Activated effector memory CD4-positive, alpha-beta T cell treated with anti-CD3 and anti-CD28 coated beads, Interleukin-2, amount 50 U/mL, for 16 hours (primary cell): ENCODE measurements around the gene MX2.
"Not testable (repeated sequence)": the region's sequence is repeated elsewhere in the genome, so short reads cannot be mapped to it uniquely, and the experiment has no call there.

Experiments
- DNase-seq: peaks from one replicate; pipeline ENCODE4 v3.0.0-alpha.2; 2020

The MX2 gene

DNA sequence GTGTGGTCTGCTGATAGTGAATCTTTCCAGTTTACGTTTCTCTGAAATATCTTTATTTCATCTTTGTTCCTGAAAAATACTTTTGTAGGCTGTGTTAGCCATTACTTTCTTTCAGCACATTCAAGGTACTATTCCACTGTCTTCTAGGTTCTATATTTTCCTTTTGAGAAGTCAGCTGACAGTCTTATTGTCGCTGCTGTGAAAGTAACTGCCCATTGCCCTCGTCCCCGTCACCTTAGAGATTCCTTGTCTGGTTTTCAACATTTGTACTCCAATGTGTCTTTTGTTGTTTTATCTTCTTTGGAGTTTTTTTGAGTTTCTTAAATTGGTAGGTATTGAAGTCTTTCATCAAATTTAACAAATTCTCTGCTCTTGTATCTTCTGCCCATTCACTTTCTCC is 19.8 kb upstream of the MX2 start:
- DNase-seq, result no peak

DNA sequence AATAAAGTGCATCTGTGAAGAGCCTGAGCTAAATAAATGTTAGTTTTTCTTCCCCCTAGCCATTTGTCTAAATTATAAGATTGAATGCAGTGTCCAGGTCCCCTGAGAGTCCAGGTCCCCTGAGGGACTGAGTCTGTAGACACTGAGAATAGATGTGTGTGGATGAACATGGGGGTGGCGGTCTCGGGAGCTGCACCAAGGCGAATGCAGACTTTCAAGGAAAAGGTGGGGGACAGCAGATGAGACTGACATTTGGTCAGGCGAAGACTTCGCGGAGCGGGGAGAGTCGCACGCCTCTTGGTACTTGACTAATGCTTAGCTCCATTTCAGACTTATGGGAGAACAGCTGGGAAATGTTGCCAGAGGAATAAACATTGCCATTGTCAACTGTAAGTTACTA is 17.7 kb upstream of the MX2 start:
- DNase-seq, result no peak

DNA sequence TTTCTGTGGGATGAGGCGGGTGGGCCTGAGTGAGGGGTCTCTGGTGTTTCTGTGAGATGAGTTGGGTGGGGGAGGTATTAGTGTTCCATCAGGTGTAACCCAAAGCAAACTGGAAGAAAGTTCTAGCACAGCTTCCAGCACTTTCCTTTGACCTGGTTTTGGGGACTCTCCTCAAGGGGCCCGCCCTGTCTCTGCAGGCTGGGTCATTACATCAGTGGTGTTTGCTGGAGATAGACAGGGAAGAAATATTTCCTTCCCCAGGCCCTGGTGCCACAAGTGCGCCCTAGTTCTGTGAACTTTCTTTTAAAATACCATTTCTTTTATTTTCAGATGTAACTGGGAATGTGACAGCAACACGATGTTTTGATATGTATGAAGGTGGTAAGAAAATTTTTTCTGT is 16.5 kb upstream of the MX2 start:
- DNase-seq, result no peak

GRCh38 chr21:41345934-41346685 is 15.7 kb upstream of the MX2 start:
- DNase-seq, result no peak

DNA sequence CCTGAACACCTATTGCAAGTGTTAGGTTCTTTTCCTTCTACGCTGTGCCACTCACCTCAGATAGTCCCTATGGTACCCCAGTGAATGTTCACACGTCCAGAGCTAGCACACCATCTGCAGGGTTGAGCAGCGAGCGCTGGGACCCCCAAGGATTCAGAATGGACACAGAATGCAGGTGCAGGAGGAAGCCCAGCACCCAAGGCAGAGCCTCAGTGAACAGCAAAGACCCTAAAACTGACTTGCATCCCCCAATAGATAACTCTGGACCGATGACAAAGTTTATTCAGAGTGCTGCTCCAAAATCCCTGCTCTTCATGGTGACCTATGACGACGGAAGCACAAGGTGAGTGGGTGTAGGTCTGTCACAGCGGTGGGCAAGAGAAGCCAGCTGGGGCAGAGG is 15.1 kb upstream of the MX2 start:
- no peak for DNase-seq

- DNase-seq, result no peak
Measured at GRCh38 chr21:41348434-41348833, 13.4 kb upstream of the MX2 start.

- no peak for DNase-seq
Measured at GRCh38 chr21:41349126-41349525, 12.7 kb upstream of the MX2 start.

DNA sequence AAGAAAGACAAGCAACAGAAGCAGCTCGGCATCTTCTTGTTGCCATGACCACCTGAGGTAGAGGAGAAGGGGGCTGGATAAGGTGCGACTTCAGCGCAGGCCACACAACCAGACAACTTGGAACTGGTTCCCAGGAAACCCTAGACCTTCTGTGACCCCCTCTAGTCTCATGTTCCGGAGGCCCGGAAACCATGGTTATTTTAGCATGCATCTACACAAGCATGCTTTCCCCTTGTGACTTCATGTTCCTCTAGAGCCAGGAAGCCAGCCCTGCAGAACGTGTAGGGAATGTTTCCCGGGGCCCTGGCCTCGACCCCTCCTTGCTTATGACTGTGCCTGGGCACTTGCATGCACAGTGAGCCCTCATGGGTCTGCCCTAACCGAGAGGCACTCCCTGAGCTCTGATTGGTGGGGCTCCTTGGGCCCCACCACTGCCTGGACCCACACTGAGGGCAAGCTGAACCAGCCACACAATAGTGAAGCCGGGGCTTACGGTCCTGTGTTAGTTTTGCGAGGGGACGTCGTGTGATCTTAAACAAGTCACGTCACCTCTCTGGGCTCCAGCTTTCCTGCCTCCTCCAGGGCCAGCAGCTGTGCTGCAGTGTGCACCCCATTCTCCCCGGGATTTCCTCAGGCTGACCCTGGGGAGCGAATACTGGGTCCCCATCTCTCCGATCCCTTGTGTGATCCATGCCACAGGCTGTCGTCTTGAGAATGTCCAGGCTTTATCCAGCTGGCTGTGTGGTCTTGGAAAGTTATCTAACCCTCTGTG is 12.0 kb upstream of the MX2 start:
- DNase-seq, result no peak

DNA sequence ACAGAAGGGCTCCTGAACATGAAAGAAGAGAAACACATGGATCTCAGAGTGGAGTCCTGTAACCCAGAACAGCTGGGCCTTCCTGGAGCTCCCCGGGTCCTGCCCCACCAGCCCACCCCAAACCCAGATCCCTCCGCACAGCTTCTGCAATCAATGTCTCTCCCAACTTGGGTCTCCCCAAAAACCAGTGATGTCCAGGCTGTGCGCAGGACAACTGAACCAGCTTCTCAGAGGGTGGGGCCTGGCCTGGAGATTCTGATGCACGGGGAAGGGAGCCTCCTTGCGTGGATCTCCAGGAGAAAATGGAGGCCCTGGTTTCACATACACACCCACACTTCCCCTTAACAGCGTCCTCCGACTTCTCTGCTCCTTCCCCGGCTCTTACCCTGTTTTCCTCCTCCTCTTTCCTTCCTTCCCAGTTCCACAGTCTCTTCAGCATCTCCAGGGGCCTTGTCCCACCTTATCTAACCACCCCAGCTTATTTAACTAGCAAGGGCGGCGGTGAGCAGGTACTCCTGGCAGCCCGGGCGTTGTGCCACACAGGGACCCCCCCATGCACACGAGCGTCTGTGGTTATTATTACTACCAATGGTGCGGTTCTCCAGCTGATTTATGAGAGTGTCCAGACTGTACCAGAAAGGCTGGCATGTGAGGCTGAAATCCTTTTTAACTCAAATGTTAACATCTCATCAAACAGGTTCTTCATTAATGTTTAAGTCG is 11.2 kb upstream of the MX2 start:
- no peak for DNase-seq

- no peak for DNase-seq
Measured at GRCh38 chr21:41357546-41357945, 4.3 kb upstream of the MX2 start.

- no peak for DNase-seq
Measured at GRCh38 chr21:41358193-41359166, 3.3 kb upstream of the MX2 start.

DNA sequence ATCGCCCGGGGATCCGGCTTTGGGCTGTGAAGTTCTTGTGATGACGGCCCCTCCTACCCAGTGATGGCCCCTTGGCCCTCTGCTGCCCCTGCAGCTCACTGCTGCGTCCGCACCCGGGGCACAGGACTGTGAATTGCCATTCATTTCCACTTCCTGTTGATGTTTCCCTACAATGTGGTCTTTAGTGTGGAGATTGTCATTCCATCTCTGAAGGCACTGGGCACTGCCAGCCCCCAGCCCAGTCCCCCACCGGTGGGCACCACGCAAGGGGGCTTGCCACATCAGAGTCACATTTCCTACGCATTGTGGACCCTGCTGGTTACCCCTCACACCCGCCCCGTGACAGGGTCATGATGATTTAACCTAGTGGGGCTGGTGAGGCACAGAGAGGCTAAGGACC is 2.5 kb upstream of the MX2 start:
- DNase-seq, result peak; percentile 60

DNA sequence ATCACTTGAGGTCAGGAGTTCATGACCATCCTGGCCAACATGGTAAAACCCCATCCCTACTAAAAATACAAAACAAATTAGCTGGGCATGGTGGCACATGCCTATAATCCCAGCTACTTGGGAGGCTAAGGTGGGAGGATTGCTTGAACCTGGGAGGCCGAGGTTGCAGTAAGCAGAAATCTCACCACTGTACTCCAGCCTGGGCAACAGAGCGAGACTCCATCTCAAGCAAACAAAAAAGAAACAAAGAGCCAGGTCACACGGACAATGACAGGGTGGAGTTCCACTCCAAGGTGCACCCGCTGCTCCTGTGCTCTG is 2.1 kb upstream of the MX2 start:
- not testable (repeated sequence) for DNase-seq

GRCh38 chr21:41360072-41360821 is 1.6 kb upstream of the MX2 start:
- DNase-seq, result peak; percentile 62

GRCh38 chr21:41361053-41361785 is 608 bp upstream of the MX2 start:
- peak; percentile 60 for DNase-seq

- DNase-seq, result no peak
Measured at GRCh38 chr21:41362605-41363369, 960 bp downstream of the MX2 start.

DNA sequence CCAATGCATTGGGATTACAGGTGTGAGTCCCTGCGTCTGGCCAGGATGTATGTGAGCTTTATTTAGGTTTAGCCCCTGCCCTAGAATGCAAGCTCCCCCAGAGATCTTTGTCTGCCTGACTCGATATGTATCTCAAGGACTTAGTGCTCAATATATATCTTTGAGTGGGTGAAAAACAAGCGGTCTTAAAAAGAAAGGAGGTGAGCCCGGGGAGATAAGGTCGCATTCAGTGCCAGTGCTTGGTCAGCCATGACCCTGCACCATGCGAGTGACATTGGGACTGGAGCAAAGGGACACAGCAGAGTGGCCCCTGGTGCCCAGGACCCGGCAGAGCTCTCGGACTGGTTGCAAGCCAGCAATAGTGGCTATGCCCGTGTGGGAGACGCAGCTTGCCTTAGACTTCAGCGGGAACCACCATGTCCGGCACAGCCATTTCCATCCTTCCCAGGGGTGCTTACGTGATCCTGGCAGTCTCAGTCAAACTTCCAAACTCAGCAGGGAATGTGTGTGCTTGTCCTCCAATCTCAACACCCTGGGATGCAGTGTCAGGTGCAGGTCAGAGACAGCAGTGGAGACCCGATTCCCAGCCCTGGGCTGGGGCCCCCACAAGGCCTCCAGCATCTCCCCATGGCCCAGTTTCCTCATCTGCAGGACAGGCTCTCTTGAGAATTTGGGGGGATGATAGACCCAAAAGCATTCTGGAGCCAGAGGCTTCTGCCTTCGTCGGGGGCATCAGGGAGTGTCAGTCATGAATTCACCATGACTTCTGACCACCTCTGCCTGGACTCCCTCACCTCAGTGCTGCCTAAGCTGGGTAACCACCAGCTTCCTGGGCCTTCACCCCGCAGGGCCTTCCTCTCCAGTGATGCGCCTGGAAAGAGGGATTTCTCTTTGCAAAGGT is 1.8 kb downstream of the MX2 start:
- no peak for DNase-seq

GRCh38 chr21:41364308-41364707 is 2.5 kb downstream of the MX2 start:
- no peak for DNase-seq

DNA sequence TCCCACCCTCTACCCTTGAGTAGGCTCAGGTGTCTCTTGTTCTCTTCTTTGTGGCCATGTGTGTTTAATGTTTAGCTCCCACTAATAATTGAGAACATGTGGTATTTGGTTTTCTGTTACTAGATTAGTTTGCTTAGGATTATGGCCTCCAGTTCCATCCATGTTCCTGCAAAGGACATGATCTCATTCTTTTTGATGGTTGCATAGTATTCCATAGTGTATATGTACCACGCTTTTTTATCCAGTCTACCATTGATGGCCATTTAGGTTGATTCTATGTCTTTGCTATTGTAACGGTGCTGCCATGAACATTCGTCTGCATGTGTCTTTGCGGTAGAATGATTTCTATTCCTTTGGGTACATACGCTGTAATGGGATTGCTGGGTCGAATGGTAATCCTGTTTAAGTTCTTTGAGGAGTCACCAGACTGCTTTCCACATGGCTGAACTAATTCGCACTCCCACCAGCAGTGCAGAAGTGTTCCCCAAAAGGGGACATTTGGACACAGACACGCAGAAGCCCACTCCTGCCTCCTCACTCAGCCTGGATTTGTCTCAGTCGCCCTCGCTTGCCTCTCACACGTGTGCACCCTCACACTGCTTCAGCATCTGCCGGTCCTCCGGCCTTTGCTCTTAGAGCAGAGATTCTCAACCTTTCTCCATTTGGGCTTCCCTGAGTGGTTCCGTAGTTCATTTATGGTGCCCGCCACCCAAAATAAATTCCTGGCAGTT is 3.7 kb downstream of the MX2 start:
- no peak for DNase-seq
